Measurements from ENCODE around the gene BTRC. TPM values are rescaled to one million over a fixed set of nuclear protein-coding genes. Genes with fewer than 3 reads are reported as not detected.

The BTRC gene
- total RNA-seq, 1 donor from 2014 or later, result 24.3 TPM

- intact Hi-C loops (cut with DNase I), result no loop called here
- no peak for DNase-seq (ENCODE audit: low spot score)
- no peak for ATAC-seq
Measured at GRCh38 chr10:101495324-101495925, 141.5 kb downstream of the BTRC start.

GRCh38 chr10:101504438-101504837 lies 150.5 kb downstream of the BTRC start:
- ATAC-seq (no peak), DNase-seq (ENCODE audit: low spot score) (no peak)
- intact Hi-C loops (cut with DNase I), result no loop called here

GRCh38 chr10:101506829-101507661 lies 153.1 kb downstream of the BTRC start:
- intact Hi-C loops (cut with DNase I), result no loop called here
- ATAC-seq (no peak), DNase-seq (ENCODE audit: low spot score) (no peak)

- intact Hi-C loops (cut with DNase I), result no loop called here
Measured at GRCh38 chr10:101507828-101508227, 153.9 kb downstream of the BTRC start.

GRCh38 chr10:101511938-101512337 lies 158.0 kb downstream of the BTRC start:
- intact Hi-C loops (cut with DNase I), result no loop called here
- DNase-seq (ENCODE audit: low spot score) (no peak), ATAC-seq (no peak)

More at GRCh38 chr10:101507828-101508227, 153.9 kb downstream of the BTRC start:
- DNase-seq (ENCODE audit: low spot score) (no peak), ATAC-seq (no peak)

GRCh38 chr10:101512738-101513137 lies 158.8 kb downstream of the BTRC start:
- DNase-seq (ENCODE audit: low spot score) (no peak), ATAC-seq (no peak)
- intact Hi-C loops (cut with DNase I), result no loop called here

- no peak for DNase-seq (ENCODE audit: low spot score)
- intact Hi-C loops (cut with DNase I), result no loop called here
- ATAC-seq, result no peak
Measured at GRCh38 chr10:101513733-101514132, 159.8 kb downstream of the BTRC start.

- ATAC-seq, result no peak
- intact Hi-C loops (cut with DNase I), result no loop called here
Measured at GRCh38 chr10:101525848-101526247, 171.9 kb downstream of the BTRC start.

GRCh38 chr10:101529207-101529606 lies 175.2 kb downstream of the BTRC start:
- ATAC-seq, result no peak
- intact Hi-C loops (cut with DNase I), result no loop called here
- no peak for DNase-seq (ENCODE audit: low spot score)

More at GRCh38 chr10:101525848-101526247, 171.9 kb downstream of the BTRC start:
- DNase-seq (ENCODE audit: low spot score), result no peak

- DNase-seq (ENCODE audit: low spot score) (no peak), ATAC-seq (no peak)
- intact Hi-C loops (cut with DNase I), result no loop called here
Measured at GRCh38 chr10:101529725-101530553, 176.0 kb downstream of the BTRC start.

GRCh38 chr10:101535949-101536348 lies 182.0 kb downstream of the BTRC start:
- DNase-seq (ENCODE audit: low spot score) (no peak), ATAC-seq (no peak)
- intact Hi-C loops (cut with DNase I), result no loop called here

GRCh38 chr10:101536800-101537199 lies 182.8 kb downstream of the BTRC start:
- intact Hi-C loops (cut with DNase I), result no loop called here
- ATAC-seq (no peak), DNase-seq (ENCODE audit: low spot score) (no peak)

- no peak for DNase-seq (ENCODE audit: low spot score)
- intact Hi-C loops (cut with DNase I), result no loop called here
- ATAC-seq, result no peak
Measured at GRCh38 chr10:101538446-101538845, 184.5 kb downstream of the BTRC start.

- ATAC-seq, result no peak
- intact Hi-C loops (cut with DNase I), result no loop called here
- no peak for DNase-seq (ENCODE audit: low spot score)
Measured at GRCh38 chr10:101545898-101546297, 191.9 kb downstream of the BTRC start.

GRCh38 chr10:101550965-101551364 lies 197.0 kb downstream of the BTRC start:
- DNase-seq (ENCODE audit: low spot score) (no peak), ATAC-seq (no peak)
- intact Hi-C loops (cut with DNase I), result no loop called here

- intact Hi-C loops (cut with DNase I), result no loop called here
- DNase-seq (ENCODE audit: low spot score), result no peak
- ATAC-seq, result no peak
Measured at GRCh38 chr10:101552442-101552841, 198.5 kb downstream of the BTRC start.

GRCh38 chr10:101557541-101557940 lies 203.6 kb downstream of the BTRC start:
- ATAC-seq (no peak), DNase-seq (ENCODE audit: low spot score) (no peak)
- intact Hi-C loops (cut with DNase I), result no loop called here

- intact Hi-C loops (cut with DNase I), result no loop called here
- ATAC-seq (no peak), DNase-seq (ENCODE audit: low spot score) (no peak)
Measured at GRCh38 chr10:101558204-101558603, 204.2 kb downstream of the BTRC start.

GRCh38 chr10:101558671-101559595 lies 205.0 kb downstream of the BTRC start:
- DNase-seq (ENCODE audit: low spot score) (no peak), ATAC-seq (no peak)
- intact Hi-C loops (cut with DNase I), result no loop called here

All from sciatic nerve (tissue), 2 donors.